Bronchial epithelial cell (primary cell): ENCODE results near the gene NRM. TPM values are rescaled to one million over a fixed set of nuclear protein-coding genes. Genes with fewer than 3 reads are reported as not detected.
A peak's percentile ranks its signal among the peaks of the same experiment; 100 is the strongest.
"Not testable (repeated sequence)": the region's sequence is repeated elsewhere in the genome, so short reads cannot be mapped to it uniquely, and the experiment has no call there.

Source experiments
- DNase-seq: peaks from one replicate; pipeline ENCODE4 v3.0.0-alpha.2; 2010; ENCODE audit warnings: low read depth
- FAIRE-seq: peaks from 2 replicates; lab custom pipeline; 2011; peaks lifted over from hg19 to GRCh38; lab: Jason Lieb, UNC
- H3K27me3 ChIP-seq: 2 replicates; pipeline ENCODE4 v1.5.1; 2011; ENCODE audit warnings: low read length; ENCODE audit not compliant: control insufficient read depth, insufficient read depth
- H3K36me3 ChIP-seq: 2 replicates; pipeline ENCODE4 v1.5.1; 2011; ENCODE audit warnings: low read length; ENCODE audit not compliant: control insufficient read depth, insufficient read depth
- H3K4me3 ChIP-seq: 2 replicates; pipeline ENCODE4 v1.5.1; 2011; ENCODE audit warnings: mild to moderate bottlenecking, low read depth, low read length, control low read depth
- CTCF ChIP-seq: IDR thresholded peaks from 2 replicates; pipeline ENCODE4 v1.5.1; 2011; ENCODE audit warnings: mild to moderate bottlenecking, moderate library complexity, low read length, control low read depth, inconsistent platforms; ENCODE audit not compliant: insufficient read depth, severe bottlenecking
- total RNA-seq: library from RNA; depleted of rRNA; stranded (reverse); fragments of >200 nt; gene quantifications from 2 replicates; pipeline ENCODE4 v1.2.1, GENCODE V29; 2014

Gene NRM
- total RNA-seq, 1 donor from 2014 or later, result 0.26 TPM

GRCh38 chr6:30720738-30721197 is 30.0 kb upstream of the NRM start:
- TF ChIP-seq CTCF, result no peak
- DNase-seq (no peak), FAIRE-seq (no peak)
- Histone ChIP-seq H3K36me3 (peaks cover 17% of the 10 kb centered on the region), H3K27me3 (no peaks in the 10 kb centered on the region), H3K4me3 (peak overlapping the region; percentile 82)

GRCh38 chr6:30719791-30720737 is 29.3 kb upstream of the NRM start, which contains the start of gene TUBB:
TSS of gene TUBB (plus strand) at chr6:30720352. CDS start at chr6:30720507, 155 bp downstream.
- Histone ChIP-seq H3K36me3 (peaks cover 17% of the 10 kb centered on the region), H3K27me3 (no peaks in the 10 kb centered on the region), H3K4me3 (peak within 1 kb of the TSS; percentile 82)
- no peak for TF ChIP-seq CTCF
- FAIRE-seq, result no peak
- peak; percentile 94 for DNase-seq

DNA sequence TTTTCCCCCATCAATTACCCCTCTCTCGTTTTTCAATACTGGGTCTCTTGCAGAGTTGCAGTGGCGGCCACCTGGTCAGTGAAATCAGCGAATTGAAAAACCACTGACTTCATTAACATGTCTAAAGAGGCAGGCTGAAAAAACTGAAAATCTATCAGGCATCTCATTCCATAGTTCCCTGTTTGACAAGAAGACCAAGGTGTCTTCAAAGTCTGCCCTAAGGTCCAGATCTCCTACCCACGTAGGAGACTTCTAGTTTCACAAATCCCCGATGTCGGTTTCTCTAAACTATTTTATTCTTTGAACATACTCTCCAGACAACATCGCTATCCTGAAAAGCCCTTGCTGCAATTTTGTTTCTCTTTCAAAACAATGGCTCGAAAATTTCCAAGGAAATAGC is 28.6 kb upstream of the NRM start:
- no peaks in the 10 kb centered on the region for H3K27me3 ChIP-seq
- peaks cover 14% of the 10 kb centered on the region for H3K36me3 ChIP-seq
- FAIRE-seq (no peak), DNase-seq (no peak)
- TF ChIP-seq CTCF, result no peak
- H3K4me3 ChIP-seq, result peak overlapping the region; percentile 82

GRCh38 chr6:30717845-30718720 is 27.3 kb upstream of the NRM start:
- H3K4me3 ChIP-seq, result peak overlapping the region; percentile 22
- not testable (repeated sequence) for H3K36me3 ChIP-seq, DNase-seq, FAIRE-seq, H3K27me3 ChIP-seq

- FAIRE-seq, result peak; percentile 73
- H3K4me3 ChIP-seq, result peak within 1 kb of the TSS; percentile 52
- H3K27me3 ChIP-seq, result no peaks in the 10 kb centered on the region
- peak; percentile 99 for DNase-seq
- peak; percentile 43 for TF ChIP-seq CTCF
- peaks cover 2% of the 10 kb centered on the region for H3K36me3 ChIP-seq
Observed at GRCh38 chr6:30717129-30717844, 26.5 kb upstream of the NRM start, which contains the start of gene MDC1. TSS of gene MDC1 (minus strand) at chr6:30717281. CDS start at chr6:30715175, 2,106 bp downstream.
